ENCODE results near the gene DOK3. TPM values are rescaled to one million over a fixed set of nuclear protein-coding genes. Genes with fewer than 3 reads are reported as not detected.

DOK3 gene
- total RNA-seq, 1 experiment from 2014 or later: 12.4 TPM

DNA sequence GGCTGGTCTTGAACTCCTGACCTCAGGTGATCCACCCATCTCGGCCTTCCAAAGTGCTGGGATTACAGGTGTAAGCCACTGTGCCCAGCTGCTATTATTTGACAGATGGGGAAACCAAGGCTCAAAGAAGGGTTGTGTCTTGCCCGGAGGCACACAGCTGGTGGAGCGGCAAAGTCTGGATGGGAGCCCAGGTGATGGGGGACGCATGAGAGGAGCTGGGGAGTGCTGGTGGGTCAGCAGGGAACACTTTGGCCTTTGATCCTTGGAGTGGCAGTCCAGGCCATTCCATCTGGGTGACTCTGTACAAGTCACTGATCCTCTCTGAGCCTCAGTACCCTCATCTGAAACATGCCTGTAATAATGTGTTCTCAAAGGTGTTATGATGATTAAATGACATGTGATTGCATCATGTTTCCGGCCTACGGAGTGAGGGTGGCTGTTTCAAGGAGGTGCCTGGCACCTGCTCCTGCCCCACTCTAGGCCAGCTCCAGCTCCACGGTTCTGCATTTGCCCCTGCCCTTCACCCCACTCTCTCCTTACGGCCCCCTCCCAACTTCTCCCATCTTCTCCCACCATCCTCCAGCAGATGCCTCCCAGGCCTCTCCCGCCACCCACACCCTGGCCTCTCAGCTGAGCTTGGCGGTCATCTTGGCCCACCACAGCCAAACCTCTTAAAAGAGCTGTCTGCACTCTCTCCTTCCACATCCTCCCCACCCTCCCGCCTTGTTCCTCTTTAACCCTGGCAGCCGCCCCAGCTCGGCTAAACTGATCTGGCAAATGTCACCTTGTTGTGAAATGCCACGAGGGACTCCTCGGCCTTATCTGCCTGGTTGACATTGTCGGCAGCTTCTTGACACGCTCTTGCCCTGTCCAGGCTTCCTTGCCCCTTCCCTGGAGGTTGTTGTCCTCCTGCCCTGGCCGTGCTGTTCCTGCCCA is 30.6 kb downstream of the DOK3 start:
- ATAC-seq (no peak), DNase-seq (ENCODE audit: low read depth, low spot score) (no peak)
- BruUV-seq (replicated peaks): no TSS peak
- intact Hi-C loops (cut with micrococcal nuclease; ENCODE audit: unreplicated experiment): no loop called here
- in situ Hi-C loops (cut with HindIII; ENCODE audit: low pct_unique_long_range_greater_than_20kb, low sequenced_read_pairs): no loop called here
- no peaks in the 10 kb centered on the region for H3K36me3 ChIP-seq (ENCODE audit: control insufficient read depth, insufficient read depth, low read length)
- TF ChIP-seq CTCF (IDR thresholded peaks at IDR 0.05) (no peak), POLR2AphosphoS5 (IDR thresholded peaks at IDR 0.05; ENCODE audit: low read depth, low read length) (no peak)
- TF ChIP-seq, protein P1, sequence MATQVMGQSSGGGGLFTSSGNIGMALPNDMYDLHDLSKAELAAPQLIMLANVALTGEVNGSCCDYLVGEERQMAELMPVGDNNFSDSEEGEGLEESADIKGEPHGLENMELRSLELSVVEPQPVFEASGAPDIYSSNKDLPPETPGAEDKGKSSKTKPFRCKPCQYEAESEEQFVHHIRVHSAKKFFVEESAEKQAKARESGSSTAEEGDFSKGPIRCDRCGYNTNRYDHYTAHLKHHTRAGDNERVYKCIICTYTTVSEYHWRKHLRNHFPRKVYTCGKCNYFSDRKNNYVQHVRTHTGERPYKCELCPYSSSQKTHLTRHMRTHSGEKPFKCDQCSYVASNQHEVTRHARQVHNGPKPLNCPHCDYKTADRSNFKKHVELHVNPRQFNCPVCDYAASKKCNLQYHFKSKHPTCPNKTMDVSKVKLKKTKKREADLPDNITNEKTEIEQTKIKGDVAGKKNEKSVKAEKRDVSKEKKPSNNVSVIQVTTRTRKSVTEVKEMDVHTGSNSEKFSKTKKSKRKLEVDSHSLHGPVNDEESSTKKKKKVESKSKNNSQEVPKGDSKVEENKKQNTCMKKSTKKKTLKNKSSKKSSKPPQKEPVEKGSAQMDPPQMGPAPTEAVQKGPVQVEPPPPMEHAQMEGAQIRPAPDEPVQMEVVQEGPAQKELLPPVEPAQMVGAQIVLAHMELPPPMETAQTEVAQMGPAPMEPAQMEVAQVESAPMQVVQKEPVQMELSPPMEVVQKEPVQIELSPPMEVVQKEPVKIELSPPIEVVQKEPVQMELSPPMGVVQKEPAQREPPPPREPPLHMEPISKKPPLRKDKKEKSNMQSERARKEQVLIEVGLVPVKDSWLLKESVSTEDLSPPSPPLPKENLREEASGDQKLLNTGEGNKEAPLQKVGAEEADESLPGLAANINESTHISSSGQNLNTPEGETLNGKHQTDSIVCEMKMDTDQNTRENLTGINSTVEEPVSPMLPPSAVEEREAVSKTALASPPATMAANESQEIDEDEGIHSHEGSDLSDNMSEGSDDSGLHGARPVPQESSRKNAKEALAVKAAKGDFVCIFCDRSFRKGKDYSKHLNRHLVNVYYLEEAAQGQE (IDR thresholded peaks at IDR 0.05; ENCODE audit: insufficient read depth in 1 of 2, low read depth in 2 of 2, low read length in 1 of 2): no peak
- H3K27ac ChIP-seq (ENCODE audit: low read length): no peak overlapping the region
- CTCF ChIA-PET: no interaction called here
- H3K27me3 ChIP-seq (ENCODE audit: control insufficient read depth, insufficient read depth, low read length): no peaks in the 10 kb centered on the region
- no peaks in the 10 kb centered on the region for H3K9me3 ChIP-seq (ENCODE audit: control insufficient read depth, insufficient read depth, low read depth, low read length)
- POLR2A ChIA-PET: no interaction called here
- peaks cover 5% of the 10 kb centered on the region for H3K4me1 ChIP-seq (ENCODE audit: control insufficient read depth, insufficient read depth, low read length)
- H3K4me3 ChIP-seq (ENCODE audit: low read depth in 2 of 2, low read length in 2 of 2): no peak overlapping the region

DNA sequence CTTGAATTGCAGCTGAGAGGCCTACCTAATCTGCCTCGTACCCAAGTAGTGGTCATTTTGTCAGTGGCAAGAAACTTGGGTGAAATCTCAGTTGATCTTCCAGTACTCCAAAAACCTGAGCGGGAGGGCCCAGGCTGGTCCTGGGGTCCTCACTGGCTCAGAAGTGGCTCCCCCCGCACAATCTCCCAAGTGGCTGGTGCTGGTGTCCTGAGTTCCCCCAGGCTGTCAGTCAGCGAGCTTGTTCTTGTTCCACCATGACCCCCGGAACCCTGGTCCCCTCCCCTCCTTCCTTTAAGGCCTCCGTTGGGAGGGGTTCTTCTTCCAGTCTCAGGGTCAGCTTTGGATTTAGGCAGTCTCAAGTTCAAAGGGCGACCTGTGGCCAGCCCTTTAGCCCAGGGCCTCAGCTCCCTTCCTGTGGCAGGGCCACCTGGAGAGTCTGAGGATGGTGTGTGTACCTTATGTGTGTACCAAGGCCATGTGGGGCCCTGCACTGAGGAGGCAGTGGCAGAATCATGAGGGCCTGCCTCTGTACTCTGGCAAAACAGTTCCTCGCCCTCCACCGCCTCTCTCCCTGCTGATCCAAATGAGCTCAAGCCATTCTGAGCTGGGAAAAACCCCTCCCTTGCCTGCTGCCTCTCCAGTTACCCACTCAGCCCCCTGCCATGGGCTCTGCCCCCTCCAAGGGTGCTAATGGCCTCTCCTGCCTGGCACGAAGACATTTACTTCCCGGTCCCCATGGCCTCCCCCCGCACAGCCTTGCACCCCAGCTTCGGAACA is 31.7 kb downstream of the DOK3 start:
- ATAC-seq: no peak
- CTCF ChIA-PET: no interaction called here
- in situ Hi-C loops (cut with HindIII; ENCODE audit: low pct_unique_long_range_greater_than_20kb, low sequenced_read_pairs) (no loop called here), intact Hi-C loops (cut with micrococcal nuclease; ENCODE audit: unreplicated experiment) (no loop called here)
- no peaks in the 10 kb centered on the region for H3K27me3 ChIP-seq (ENCODE audit: control insufficient read depth, insufficient read depth, low read length)
- no peaks in the 10 kb centered on the region for H3K36me3 ChIP-seq (ENCODE audit: control insufficient read depth, insufficient read depth, low read length)
- TF ChIP-seq SIN3A (IDR thresholded peaks at IDR 0.05; ENCODE audit: borderline replicate concordance, insufficient read depth, low read depth, low read length): no peak
- TF ChIP-seq TCF7L2 (IDR thresholded peaks at IDR 0.05; ENCODE audit: low read depth, low read length): no peak
- TF ChIP-seq POLR2AphosphoS5 (IDR thresholded peaks at IDR 0.05; ENCODE audit: low read depth, low read length): no peak
- TF ChIP-seq CTCF (IDR thresholded peaks at IDR 0.05): no peak
- TF ChIP-seq, protein P1 (IDR thresholded peaks at IDR 0.05; ENCODE audit: insufficient read depth in 1 of 2, low read depth in 2 of 2, low read length in 1 of 2): no peak
- H3K4me3 ChIP-seq (ENCODE audit: low read depth in 2 of 2, low read length in 2 of 2): no peak overlapping the region
- BruUV-seq (replicated peaks): no TSS peak
- H3K4me1 ChIP-seq (ENCODE audit: control insufficient read depth, insufficient read depth, low read length): peaks cover 6% of the 10 kb centered on the region
- no peaks in the 10 kb centered on the region for H3K9me3 ChIP-seq (ENCODE audit: control insufficient read depth, insufficient read depth, low read depth, low read length)
- DNase-seq (ENCODE audit: low read depth, low spot score): no peak
- POLR2A ChIA-PET: no interaction called here
- H3K27ac ChIP-seq (ENCODE audit: low read length): no peak overlapping the region
